ENCODE results near the gene ZBTB8B. TPM values are rescaled to one million over a fixed set of nuclear protein-coding genes. Genes with fewer than 3 reads are reported as not detected.

The ZBTB8B gene
- polyA plus RNA-seq, 1 donor from 2014 or later, result 5.0 TPM

GRCh38 chr1:32507021-32507420 is 42.1 kb downstream of the ZBTB8B start:
- no peaks in the 10 kb centered on the region for H3K9me2 ChIP-seq (ENCODE audit: insufficient read depth, low read length)
- no peaks in the 10 kb centered on the region for H3F3A ChIP-seq (ENCODE audit: insufficient read depth, low read length, poor library complexity, severe bottlenecking)
- H3K4me3 ChIP-seq (ENCODE audit: low read length), result no peak overlapping the region
- H3K9ac ChIP-seq (ENCODE audit: low read length), result no peak overlapping the region
- TF ChIP-seq, protein P1, sequence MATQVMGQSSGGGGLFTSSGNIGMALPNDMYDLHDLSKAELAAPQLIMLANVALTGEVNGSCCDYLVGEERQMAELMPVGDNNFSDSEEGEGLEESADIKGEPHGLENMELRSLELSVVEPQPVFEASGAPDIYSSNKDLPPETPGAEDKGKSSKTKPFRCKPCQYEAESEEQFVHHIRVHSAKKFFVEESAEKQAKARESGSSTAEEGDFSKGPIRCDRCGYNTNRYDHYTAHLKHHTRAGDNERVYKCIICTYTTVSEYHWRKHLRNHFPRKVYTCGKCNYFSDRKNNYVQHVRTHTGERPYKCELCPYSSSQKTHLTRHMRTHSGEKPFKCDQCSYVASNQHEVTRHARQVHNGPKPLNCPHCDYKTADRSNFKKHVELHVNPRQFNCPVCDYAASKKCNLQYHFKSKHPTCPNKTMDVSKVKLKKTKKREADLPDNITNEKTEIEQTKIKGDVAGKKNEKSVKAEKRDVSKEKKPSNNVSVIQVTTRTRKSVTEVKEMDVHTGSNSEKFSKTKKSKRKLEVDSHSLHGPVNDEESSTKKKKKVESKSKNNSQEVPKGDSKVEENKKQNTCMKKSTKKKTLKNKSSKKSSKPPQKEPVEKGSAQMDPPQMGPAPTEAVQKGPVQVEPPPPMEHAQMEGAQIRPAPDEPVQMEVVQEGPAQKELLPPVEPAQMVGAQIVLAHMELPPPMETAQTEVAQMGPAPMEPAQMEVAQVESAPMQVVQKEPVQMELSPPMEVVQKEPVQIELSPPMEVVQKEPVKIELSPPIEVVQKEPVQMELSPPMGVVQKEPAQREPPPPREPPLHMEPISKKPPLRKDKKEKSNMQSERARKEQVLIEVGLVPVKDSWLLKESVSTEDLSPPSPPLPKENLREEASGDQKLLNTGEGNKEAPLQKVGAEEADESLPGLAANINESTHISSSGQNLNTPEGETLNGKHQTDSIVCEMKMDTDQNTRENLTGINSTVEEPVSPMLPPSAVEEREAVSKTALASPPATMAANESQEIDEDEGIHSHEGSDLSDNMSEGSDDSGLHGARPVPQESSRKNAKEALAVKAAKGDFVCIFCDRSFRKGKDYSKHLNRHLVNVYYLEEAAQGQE (IDR thresholded peaks at IDR 0.05; ENCODE audit: borderline replicate concordance), result no peak
- TF ChIP-seq CTCF (IDR thresholded peaks at IDR 0.05; ENCODE audit: poor library complexity, severe bottlenecking) (no peak), EP300 (conservative IDR thresholded peaks at IDR 0.05; ENCODE audit: poor library complexity, severe bottlenecking) (no peak), SMC3 (conservative IDR thresholded peaks at IDR 0.05; ENCODE audit: poor library complexity) (no peak), POLR2AphosphoS5 (IDR thresholded peaks at IDR 0.05) (no peak), RAD21 (conservative IDR thresholded peaks at IDR 0.05) (no peak), TAF1 (IDR thresholded peaks at IDR 0.05; ENCODE audit: low read depth) (no peak), EZH2 (IDR thresholded peaks at IDR 0.05; ENCODE audit: borderline replicate concordance, insufficient read depth, low read length, poor library complexity, severe bottlenecking) (no peak), MXI1 (conservative IDR thresholded peaks at IDR 0.05; ENCODE audit: poor library complexity, severe bottlenecking) (no peak)
- no peaks in the 10 kb centered on the region for H3K79me2 ChIP-seq (replicated peaks; ENCODE audit: insufficient read depth, low read length)
- H3K9me3 ChIP-seq (ENCODE audit: low read length), result no peaks in the 10 kb centered on the region
- H3K36me3 ChIP-seq (ENCODE audit: insufficient read depth, low read length), result no peaks in the 10 kb centered on the region
- no peak overlapping the region for H3K27ac ChIP-seq (ENCODE audit: low read length)
- H3K27me3 ChIP-seq (ENCODE audit: insufficient read depth, low read depth, low read length), result no peaks in the 10 kb centered on the region
- H4K20me1 ChIP-seq (ENCODE audit: insufficient read depth), result no peaks in the 10 kb centered on the region
- H3K4me2 ChIP-seq (ENCODE audit: low read length), result no peak overlapping the region
- H2AFZ ChIP-seq (ENCODE audit: low read depth, low read length), result no peak overlapping the region

GRCh38 chr1:32508761-32509160 is 43.9 kb downstream of the ZBTB8B start:
- no peak overlapping the region for H3K4me2 ChIP-seq (ENCODE audit: low read length)
- TF ChIP-seq, protein P1 (IDR thresholded peaks at IDR 0.05; ENCODE audit: borderline replicate concordance), result no peak
- TF ChIP-seq MXI1 (conservative IDR thresholded peaks at IDR 0.05; ENCODE audit: poor library complexity, severe bottlenecking) (no peak), POLR2AphosphoS5 (IDR thresholded peaks at IDR 0.05) (no peak), SMC3 (conservative IDR thresholded peaks at IDR 0.05; ENCODE audit: poor library complexity) (no peak), EP300 (conservative IDR thresholded peaks at IDR 0.05; ENCODE audit: poor library complexity, severe bottlenecking) (no peak), CTCF (IDR thresholded peaks at IDR 0.05; ENCODE audit: poor library complexity, severe bottlenecking) (no peak), EZH2 (IDR thresholded peaks at IDR 0.05; ENCODE audit: borderline replicate concordance, insufficient read depth, low read length, poor library complexity, severe bottlenecking) (no peak)
- H4K20me1 ChIP-seq (ENCODE audit: insufficient read depth), result no peaks in the 10 kb centered on the region
- H3K27me3 ChIP-seq (ENCODE audit: insufficient read depth, low read depth, low read length), result no peaks in the 10 kb centered on the region
- H3K36me3 ChIP-seq (ENCODE audit: insufficient read depth, low read length), result no peaks in the 10 kb centered on the region
- H3K9ac ChIP-seq (ENCODE audit: low read length), result no peak overlapping the region
- no peaks in the 10 kb centered on the region for H3K9me3 ChIP-seq (ENCODE audit: low read length)
- no peaks in the 10 kb centered on the region for H3K79me2 ChIP-seq (replicated peaks; ENCODE audit: insufficient read depth, low read length)
- no peaks in the 10 kb centered on the region for H3F3A ChIP-seq (ENCODE audit: insufficient read depth, low read length, poor library complexity, severe bottlenecking)
- H2AFZ ChIP-seq (ENCODE audit: low read depth, low read length), result no peak overlapping the region
- no peak overlapping the region for H3K27ac ChIP-seq (ENCODE audit: low read length)
- no peaks in the 10 kb centered on the region for H3K9me2 ChIP-seq (ENCODE audit: insufficient read depth, low read length)
- no peak overlapping the region for H3K4me3 ChIP-seq (ENCODE audit: low read length)

Measured in neural cell (in vitro differentiated cells).